G401 (cell line): ENCODE results near the gene TXLNG. TPM values are rescaled to one million over a fixed set of nuclear protein-coding genes. Genes with fewer than 3 reads are reported as not detected.
"Not testable (repeated sequence)": the region's sequence is repeated elsewhere in the genome, so short reads cannot be mapped to it uniquely, and the experiment has no call there.

Experiments used
- DNase-seq: peaks from one replicate; pipeline ENCODE4 v3.0.0-alpha.2; 2015; ENCODE audit warnings: low spot score
- in situ Hi-C: cut with HindIII; loops from 2 replicates; pipeline ENCODE4 v1.10.0; 2016; ENCODE audit warnings: low sequenced_read_pairs, mixed read lengths
- total RNA-seq: library from RNA; depleted of rRNA; stranded (reverse); fragments of >200 nt; shearing (Covaris generic); gene quantifications from 2 replicates; pipeline ENCODE4 v1.2.3, GENCODE V29; 2014; rRNA removed

Gene TXLNG
- total RNA-seq, result 17.5 and 20.7 TPM in 2 replicates

GRCh38 chrX:16786139-16786790, at the start of gene TXLNG:
Gene TXLNG, plus strand, starts transcription at chrX:16786466. Its CDS starts 22 bp downstream, at chrX:16786488.
- peak; percentile 98 for DNase-seq
- in situ Hi-C loops, result no loop called here

- DNase-seq, result no peak
- in situ Hi-C loops, result no loop called here
These were observed 49.2 kb upstream of the TXLNG start for GRCh38 chrX:16737024-16737423.

- in situ Hi-C loops, result no loop called here
- DNase-seq, result no peak
These were observed 46.7 kb upstream of the TXLNG start for GRCh38 chrX:16739574-16739973.

GRCh38 chrX:16743604-16744325, 42.5 kb upstream of the TXLNG start:
- in situ Hi-C loops, result no loop called here
- no peak for DNase-seq

GRCh38 chrX:16745102-16745501, 41.2 kb upstream of the TXLNG start:
- in situ Hi-C loops, result no loop called here
- DNase-seq, result no peak

GRCh38 chrX:16745659-16746058, 40.6 kb upstream of the TXLNG start:
- in situ Hi-C loops, result no loop called here

GRCh38 chrX:16748425-16748824, 37.8 kb upstream of the TXLNG start:
- in situ Hi-C loops, result no loop called here
- DNase-seq, result no peak

More at GRCh38 chrX:16745659-16746058, 40.6 kb upstream of the TXLNG start:
- DNase-seq, result no peak

GRCh38 chrX:16750136-16750535, 36.1 kb upstream of the TXLNG start:
- no peak for DNase-seq
- in situ Hi-C loops, result no loop called here

- in situ Hi-C loops, result no loop called here
These were observed 32.2 kb upstream of the TXLNG start for GRCh38 chrX:16754019-16754418.

GRCh38 chrX:16756724-16757123, 29.5 kb upstream of the TXLNG start:
- in situ Hi-C loops, result no loop called here

More at GRCh38 chrX:16754019-16754418, 32.2 kb upstream of the TXLNG start:
- DNase-seq, result no peak

GRCh38 chrX:16761500-16761899, 24.8 kb upstream of the TXLNG start:
- DNase-seq, in situ Hi-C loops: not testable (repeated sequence)

More at GRCh38 chrX:16756724-16757123, 29.5 kb upstream of the TXLNG start:
- DNase-seq, result no peak

- in situ Hi-C loops, result no loop called here
- no peak for DNase-seq
These were observed 23.7 kb upstream of the TXLNG start for GRCh38 chrX:16762579-16762978.

GRCh38 chrX:16765594-16765993, 20.7 kb upstream of the TXLNG start:
- in situ Hi-C loops, result no loop called here

GRCh38 chrX:16770970-16771482, 15.2 kb upstream of the TXLNG start:
- in situ Hi-C loops, result no loop called here
- no peak for DNase-seq

More at GRCh38 chrX:16765594-16765993, 20.7 kb upstream of the TXLNG start:
- DNase-seq, result no peak

- in situ Hi-C loops, result no loop called here
- DNase-seq, result peak; percentile 32
These were observed 14.5 kb upstream of the TXLNG start for GRCh38 chrX:16771483-16772398.

- DNase-seq, result peak; percentile 20
- in situ Hi-C loops, result no loop called here
These were observed 13.8 kb upstream of the TXLNG start for GRCh38 chrX:16772460-16772859.

GRCh38 chrX:16774746-16775145, 11.5 kb upstream of the TXLNG start:
- in situ Hi-C loops, result no loop called here
- DNase-seq, result no peak

GRCh38 chrX:16778545-16778944, 7.7 kb upstream of the TXLNG start:
- DNase-seq, result no peak
- in situ Hi-C loops, result no loop called here

- in situ Hi-C loops, result no loop called here
- DNase-seq, result no peak
These were observed 7.3 kb upstream of the TXLNG start for GRCh38 chrX:16778993-16779392.
